Liver (tissue), 3 donors: Measurements from ENCODE around the gene EDN1.

Experiments
- FOXA1 ChIP-seq: IDR thresholded peaks from 2 replicates; pipeline ENCODE4 v1.6.1; 2016; ENCODE audit warnings: antibody characterized with exemption
- GABPA ChIP-seq, 2 donors: IDR thresholded peaks in 1 of 2; conservative IDR thresholded peaks in 1 of 2; 2 replicates each; pipeline ENCODE4 v1.6.1; 2016; ENCODE audit warnings: antibody characterized with exemption in 2 of 2, mild to moderate bottlenecking in 1 of 2, moderate library complexity in 1 of 2
- RAD21 ChIP-seq, 2 donors: IDR thresholded peaks; 2 replicates each; pipeline ENCODE4 v1.6.1; 2016; ENCODE audit warnings: antibody characterized with exemption in 2 of 2, mild to moderate bottlenecking in 2 of 2
- SP1 ChIP-seq: IDR thresholded peaks from 2 replicates; pipeline ENCODE4 v1.6.1; 2018; ENCODE audit warnings: antibody characterized with exemption, mild to moderate bottlenecking
- TF ChIP-seq, protein P1 (sequence below): fragments of 150-350 bp; IDR thresholded peaks from 2 replicates; pipeline ENCODE4 v1.5.1; 2017; ENCODE audit warnings: improper control_type of control experiment, low read depth, low read length; ENCODE audit not compliant: missing input control
- TF ChIP-seq, protein P2 (sequence below): IDR thresholded peaks from 2 replicates; pipeline ENCODE4 v1.6.1; 2016; ENCODE audit warnings: antibody characterized with exemption
- donor health status: healthy.
- donor health status: healthy.

- TF ChIP-seq, protein P1, sequence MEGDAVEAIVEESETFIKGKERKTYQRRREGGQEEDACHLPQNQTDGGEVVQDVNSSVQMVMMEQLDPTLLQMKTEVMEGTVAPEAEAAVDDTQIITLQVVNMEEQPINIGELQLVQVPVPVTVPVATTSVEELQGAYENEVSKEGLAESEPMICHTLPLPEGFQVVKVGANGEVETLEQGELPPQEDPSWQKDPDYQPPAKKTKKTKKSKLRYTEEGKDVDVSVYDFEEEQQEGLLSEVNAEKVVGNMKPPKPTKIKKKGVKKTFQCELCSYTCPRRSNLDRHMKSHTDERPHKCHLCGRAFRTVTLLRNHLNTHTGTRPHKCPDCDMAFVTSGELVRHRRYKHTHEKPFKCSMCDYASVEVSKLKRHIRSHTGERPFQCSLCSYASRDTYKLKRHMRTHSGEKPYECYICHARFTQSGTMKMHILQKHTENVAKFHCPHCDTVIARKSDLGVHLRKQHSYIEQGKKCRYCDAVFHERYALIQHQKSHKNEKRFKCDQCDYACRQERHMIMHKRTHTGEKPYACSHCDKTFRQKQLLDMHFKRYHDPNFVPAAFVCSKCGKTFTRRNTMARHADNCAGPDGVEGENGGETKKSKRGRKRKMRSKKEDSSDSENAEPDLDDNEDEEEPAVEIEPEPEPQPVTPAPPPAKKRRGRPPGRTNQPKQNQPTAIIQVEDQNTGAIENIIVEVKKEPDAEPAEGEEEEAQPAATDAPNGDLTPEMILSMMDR, result no peak
- no peak for TF ChIP-seq SP1
- TF ChIP-seq FOXA1, result no peak
- TF ChIP-seq RAD21 (IDR thresholded peaks at IDR 0.05), result no peak
- TF ChIP-seq GABPA (IDR thresholded peaks at IDR 0.05 in 1 of 2, conservative IDR thresholded peaks at IDR 0.05 in 1 of 2), result no peak
- TF ChIP-seq, protein P2, sequence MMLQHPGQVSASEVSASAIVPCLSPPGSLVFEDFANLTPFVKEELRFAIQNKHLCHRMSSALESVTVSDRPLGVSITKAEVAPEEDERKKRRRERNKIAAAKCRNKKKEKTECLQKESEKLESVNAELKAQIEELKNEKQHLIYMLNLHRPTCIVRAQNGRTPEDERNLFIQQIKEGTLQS, result no peak
Observed at GRCh38 chr6:12334526-12335130, 44.5 kb downstream of the EDN1 start.
